GM12878 (cell line): ENCODE data around the gene ERC2. TPM values are rescaled to one million over a fixed set of nuclear protein-coding genes. Genes with fewer than 3 reads are reported as not detected.

Experiments used
- ATAC-seq: fragments of 200-7000 bp; cut with Tn5 transposase; 3 replicates; pipeline ENCODE4 v1.9.1; 2020; ENCODE audit warnings: mild to moderate bottlenecking, moderate library complexity
- BruUV-seq: library from RNA; stranded (reverse); fragments of 400-500 nt; replicated peaks from 2 replicates; lab custom pipeline; 2021; lab: Mats Ljungman, UMichigan
- CTCF ChIA-PET: fragments of 300-600 bp; sonication (Branson Sonifier 250); formaldehyde crosslinking; extraction: SDS; loops from one replicate; lab custom pipeline; 2021; ENCODE audit warnings: inconsistent platforms; lab: Yijun Ruan, JAX
- POLR2A ChIA-PET: fragments of 350-600 bp; formaldehyde crosslinking; extraction: SDS; loops from one replicate; lab custom pipeline; 2021; ENCODE audit warnings: inconsistent platforms; lab: Charles Lee
- RAD21 ChIA-PET: fragments of 300-600 bp; sonication (Branson Sonifier 250); formaldehyde crosslinking; loops from one replicate; lab custom pipeline; 2023; ENCODE audit warnings: antibody characterized with exemption; ENCODE audit not compliant: unreplicated experiment; lab: Charles Lee
- SMC1A ChIA-PET: fragments of 300-600 bp; sonication (Branson Sonifier 250); formaldehyde crosslinking; loops from one replicate; lab custom pipeline; 2023; ENCODE audit not compliant: unreplicated experiment, uncharacterized antibody; lab: Charles Lee
- DNase-seq: peaks from one replicate; pipeline ENCODE4 v3.0.0-alpha.2; 2011; ENCODE audit warnings: low read depth, low spot score
- FAIRE-seq: peaks from 3 replicates; lab custom pipeline; 2011; peaks lifted over from hg19 to GRCh38; lab: Jason Lieb, UNC
- H2AFZ ChIP-seq: 2 replicates; pipeline ENCODE4 v1.6.0; 2011; ENCODE audit warnings: low read depth, low read length, control low read depth; ENCODE audit not compliant: control insufficient read depth
- H3K27ac ChIP-seq: 2 replicates; pipeline ENCODE4 v1.5.1; 2011; ENCODE audit warnings: control low read depth; ENCODE audit not compliant: control insufficient read depth, insufficient read depth
- H3K27me3 ChIP-seq, 2 experiments: replicated peaks in 1 of 2; 2 replicates each; pipeline versions ENCODE4 v1.6.0 to v1.6.1; 2011; ENCODE audit warnings: low read length in 1 of 2; ENCODE audit not compliant: control insufficient read depth in 2 of 2, insufficient read depth in 2 of 2
- H3K36me3 ChIP-seq, 2 experiments: 2 replicates each; pipeline ENCODE4 v1.5.1; 2011; ENCODE audit warnings: low read length in 1 of 2; ENCODE audit not compliant: control insufficient read depth in 2 of 2, insufficient read depth in 2 of 2
- H3K4me1 ChIP-seq: 2 replicates; pipeline ENCODE4 v1.6.1; 2011; ENCODE audit warnings: mild to moderate bottlenecking, low read length, moderate library complexity, mixed read lengths; ENCODE audit not compliant: control insufficient read depth, insufficient read depth
- H3K4me2 ChIP-seq: 2 replicates; pipeline ENCODE4 v1.6.0; 2011; ENCODE audit warnings: control low read depth; ENCODE audit not compliant: control insufficient read depth, insufficient read depth
- H3K4me3 ChIP-seq: fragments of 200-600 bp; sonication (generic); 2 replicates; pipeline ENCODE4 v1.5.1; 2016
- H3K79me2 ChIP-seq: 2 replicates; pipeline ENCODE4 v1.6.0; 2011; ENCODE audit warnings: low read length; ENCODE audit not compliant: control insufficient read depth, insufficient read depth
- H3K9ac ChIP-seq: 2 replicates; pipeline ENCODE4 v1.8.0; 2011; ENCODE audit warnings: low read length, control low read depth, mixed read lengths; ENCODE audit not compliant: control insufficient read depth, insufficient read depth
- H3K9me3 ChIP-seq: replicated peaks from 3 replicates; pipeline ENCODE4 v1.5.1; 2011; ENCODE audit warnings: mild to moderate bottlenecking, low read length; ENCODE audit not compliant: control insufficient read depth, insufficient read depth
- H4K20me1 ChIP-seq: 2 replicates; pipeline ENCODE4 v1.6.0; 2011; ENCODE audit not compliant: control insufficient read depth, insufficient read depth
- BACH1 ChIP-seq: fragments of 450-650 bp; IDR thresholded peaks from 2 replicates; pipeline ENCODE4 v1.6.1; 2017; ENCODE audit warnings: mild to moderate bottlenecking, borderline replicate concordance
- ETV6 ChIP-seq, 2 experiments: fragments of 450-650 bp in 1 of 2; IDR thresholded peaks in 1 of 2; conservative IDR thresholded peaks in 1 of 2; 2 replicates each; pipeline ENCODE4 v1.6.1; 2014; ENCODE audit warnings: antibody characterized with exemption in 1 of 2, borderline replicate concordance in 1 of 2, low read depth in 1 of 2, mild to moderate bottlenecking in 1 of 2, moderate library complexity in 1 of 2
- FOXM1 ChIP-seq: IDR thresholded peaks from 2 replicates; pipeline ENCODE4 v1.6.1; 2012; ENCODE audit warnings: low read depth, mild to moderate bottlenecking, inconsistent platforms, low read length, moderate library complexity
- IRF5 ChIP-seq: fragments of 450-650 bp; IDR thresholded peaks from 2 replicates; pipeline ENCODE4 v1.6.1; 2017; ENCODE audit warnings: borderline replicate concordance
- KLF5 ChIP-seq: fragments of 450-650 bp; IDR thresholded peaks from 2 replicates; pipeline ENCODE4 v1.6.1; 2014; ENCODE audit warnings: mild to moderate bottlenecking; ENCODE audit not compliant: partially characterized antibody
- NFIC ChIP-seq: IDR thresholded peaks from 2 replicates; pipeline ENCODE4 v1.6.1; 2012; ENCODE audit warnings: low read depth, mild to moderate bottlenecking, inconsistent platforms, low read length, moderate library complexity
- NR2C2 ChIP-seq: IDR thresholded peaks from 2 replicates; pipeline ENCODE4 v1.6.1; 2011; ENCODE audit warnings: borderline replicate concordance, low read depth; ENCODE audit not compliant: control insufficient read depth, insufficient read length
- SMAD1 ChIP-seq: fragments of 450-650 bp; IDR thresholded peaks from 2 replicates; pipeline ENCODE4 v1.6.1; 2018; ENCODE audit warnings: mild to moderate bottlenecking, low read depth; ENCODE audit not compliant: partially characterized antibody
- SUZ12 ChIP-seq: fragments of 200-600 bp; sonication (generic); IDR thresholded peaks from one replicate; pipeline ENCODE4 v1.6.1; 2018; ENCODE audit warnings: antibody characterized with exemption, mild to moderate bottlenecking; ENCODE audit not compliant: unreplicated experiment
- TBL1XR1 ChIP-seq: IDR thresholded peaks from 2 replicates; pipeline ENCODE4 v1.6.1; 2012; ENCODE audit warnings: low read depth, low read length, improper control_type of control experiment
- USF2 ChIP-seq: IDR thresholded peaks from 2 replicates; pipeline ENCODE4 v1.6.1; 2011; ENCODE audit warnings: low read depth, low read length, improper control_type of control experiment, borderline replicate concordance
- WGBS: methylation state at CpG from one replicate; pipeline ENCODE4 v1.1.6; 2016; ENCODE audit warnings: low lambda C conversion rate; ENCODE audit not compliant: insufficient replicate concordance, insufficient coverage; ENCODE audit errors: missing lambda C conversion rate; 5-methylcytosine and 5-hydroxymethylcytosine counted together
- in situ Hi-C: fragments of 300-500 bp; cut with MboI; formaldehyde crosslinking; loops from 9 replicates; pipeline ENCODE4 v1.14.3; 2018; ENCODE audit warnings: mixed read lengths
- intact Hi-C: fragments of 100-400 bp; cut with micrococcal nuclease; formaldehyde crosslinking; loops from one replicate; pipeline ENCODE4 v1.14.2; 2022; ENCODE audit not compliant: unreplicated experiment
- polyA plus RNA-seq, 11 experiments: library from polyadenylated mRNA; depleted of rRNA in 4 of 11; unstranded in 6 of 11; stranded (reverse) in 5 of 11; fragments of >200 nt; fragmentation: Nextera tagmentation in 4 of 11; fragmentation: Illumina TruSeq in 1 of 11; extraction: Ambion mirVana in 4 of 11; extraction: Trizol in 1 of 11; gene quantifications; 1 replicate in 1 of 11; 2 replicates in 10 of 11; pipeline versions ENCODE4 v1.2.1 to v1.2.3, GENCODE V29; 2011 to 2016; ENCODE audit warnings: inconsistent platforms in 2 of 11, missing spikeins in 2 of 11, low read depth in 1 of 11
- total RNA-seq, 4 experiments: library from RNA; depleted of rRNA in 3 of 4; stranded (reverse); fragments of >200 nt in 3 of 4; fragmentation: Illumina TruSeq in 1 of 4; extraction: Trizol in 1 of 4; gene quantifications; 2 replicates each; pipeline versions ENCODE4 v1.2.1 to v1.2.3, GENCODE V29; 2013 to 2021
- TF ChIP-seq, protein P1 (sequence below): IDR thresholded peaks from 2 replicates; pipeline ENCODE4 v1.6.1; 2012; ENCODE audit warnings: mild to moderate bottlenecking, low read depth, low read length
- TF ChIP-seq, protein P2 (sequence below): IDR thresholded peaks from 2 replicates; pipeline ENCODE4 v1.6.1; 2012; ENCODE audit warnings: low read depth, low read length, improper control_type of control experiment

ERC2 gene
- total and polyA plus RNA-seq, 10 of the 15 experiments (the other 5 are each of a cell fraction or from before 2014, with no cell fraction given): 0.06 to 1.4 (median 0.12) TPM; not detected in 3

DNA sequence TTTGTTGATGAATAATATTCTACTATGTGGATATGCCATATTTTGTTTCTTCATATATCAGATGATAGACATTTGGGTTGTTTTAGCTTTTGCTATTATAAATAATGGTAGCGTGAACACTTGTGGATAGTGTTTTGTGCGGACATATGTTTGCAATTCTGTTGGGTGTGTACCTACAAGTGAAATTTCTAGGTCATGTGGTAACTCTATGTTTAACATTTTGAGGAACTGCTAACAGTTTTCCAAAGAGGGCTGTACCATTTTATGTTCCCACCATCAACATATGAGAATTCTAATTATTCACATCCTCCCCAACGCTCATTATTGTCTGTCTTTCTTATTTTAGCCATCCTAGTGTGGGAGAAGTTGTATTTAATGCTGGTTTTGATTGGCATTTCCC, 303.8 kb downstream of the ERC2 start:
- Histone ChIP-seq H3K4me1 (no peaks in the 10 kb centered on the region), H3K9me3 (no peaks in the 10 kb centered on the region), H2AFZ (no peak overlapping the region), H4K20me1 (no peaks in the 10 kb centered on the region), H3K4me3 (no peak overlapping the region)
- FAIRE-seq: no peak
- ChIA-PET POLR2A (no interaction called here), SMC1A (no interaction called here)
- TF ChIP-seq FOXM1 (no peak), KLF5 (no peak), NR2C2 (no peak), SUZ12 (no peak), SMAD1 (no peak), TBL1XR1 (no peak), IRF5 (no peak), USF2 (no peak), NFIC (no peak), ETV6 (conservative IDR thresholded peaks at IDR 0.05 in 1 of 2, IDR thresholded peaks at IDR 0.05 in 1 of 2; ENCODE audit: borderline replicate concordance in 1 of 2, low read depth in 1 of 2) (no peak), BACH1 (no peak)
- TF ChIP-seq, protein P1, sequence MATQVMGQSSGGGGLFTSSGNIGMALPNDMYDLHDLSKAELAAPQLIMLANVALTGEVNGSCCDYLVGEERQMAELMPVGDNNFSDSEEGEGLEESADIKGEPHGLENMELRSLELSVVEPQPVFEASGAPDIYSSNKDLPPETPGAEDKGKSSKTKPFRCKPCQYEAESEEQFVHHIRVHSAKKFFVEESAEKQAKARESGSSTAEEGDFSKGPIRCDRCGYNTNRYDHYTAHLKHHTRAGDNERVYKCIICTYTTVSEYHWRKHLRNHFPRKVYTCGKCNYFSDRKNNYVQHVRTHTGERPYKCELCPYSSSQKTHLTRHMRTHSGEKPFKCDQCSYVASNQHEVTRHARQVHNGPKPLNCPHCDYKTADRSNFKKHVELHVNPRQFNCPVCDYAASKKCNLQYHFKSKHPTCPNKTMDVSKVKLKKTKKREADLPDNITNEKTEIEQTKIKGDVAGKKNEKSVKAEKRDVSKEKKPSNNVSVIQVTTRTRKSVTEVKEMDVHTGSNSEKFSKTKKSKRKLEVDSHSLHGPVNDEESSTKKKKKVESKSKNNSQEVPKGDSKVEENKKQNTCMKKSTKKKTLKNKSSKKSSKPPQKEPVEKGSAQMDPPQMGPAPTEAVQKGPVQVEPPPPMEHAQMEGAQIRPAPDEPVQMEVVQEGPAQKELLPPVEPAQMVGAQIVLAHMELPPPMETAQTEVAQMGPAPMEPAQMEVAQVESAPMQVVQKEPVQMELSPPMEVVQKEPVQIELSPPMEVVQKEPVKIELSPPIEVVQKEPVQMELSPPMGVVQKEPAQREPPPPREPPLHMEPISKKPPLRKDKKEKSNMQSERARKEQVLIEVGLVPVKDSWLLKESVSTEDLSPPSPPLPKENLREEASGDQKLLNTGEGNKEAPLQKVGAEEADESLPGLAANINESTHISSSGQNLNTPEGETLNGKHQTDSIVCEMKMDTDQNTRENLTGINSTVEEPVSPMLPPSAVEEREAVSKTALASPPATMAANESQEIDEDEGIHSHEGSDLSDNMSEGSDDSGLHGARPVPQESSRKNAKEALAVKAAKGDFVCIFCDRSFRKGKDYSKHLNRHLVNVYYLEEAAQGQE: no peak
- TF ChIP-seq, protein P2, sequence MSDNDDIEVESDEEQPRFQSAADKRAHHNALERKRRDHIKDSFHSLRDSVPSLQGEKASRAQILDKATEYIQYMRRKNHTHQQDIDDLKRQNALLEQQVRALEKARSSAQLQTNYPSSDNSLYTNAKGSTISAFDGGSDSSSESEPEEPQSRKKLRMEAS: no peak
- TF ChIP-seq, all 136 proteins: peak for 0
- ATAC-seq: no peak
- no peak overlapping the region for H3K4me2 ChIP-seq
- BruUV-seq: no TSS peak
- no peak overlapping the region for H3K9ac ChIP-seq
- H3K79me2 ChIP-seq: no peaks in the 10 kb centered on the region
- no peaks in the 10 kb centered on the region for H3K36me3 ChIP-seq
- intact Hi-C loops: no loop called here
- no peak for DNase-seq
- no peaks in the 10 kb centered on the region for H3K27me3 ChIP-seq
- H3K27ac ChIP-seq: no peak overlapping the region
- RAD21 ChIA-PET: no interaction called here
- in situ Hi-C loops: no loop called here
- CTCF ChIA-PET: no interaction called here
- 43% methylated on average over 3 of the region's 3 CpGs for WGBS
